D341Med (cell line): Measurements from ENCODE around the gene CHP1.
"Not testable (repeated sequence)": the region's sequence is repeated elsewhere in the genome, so short reads cannot be mapped to it uniquely, and the experiment has no call there.

Source experiments
- DNase-seq: peaks from one replicate; pipeline ENCODE4 v3.0.0; 2012; ENCODE audit warnings: low spot score

Gene CHP1

GRCh38 chr15:41292521-41292920 is 61.5 kb downstream of the CHP1 start:
- DNase-seq, result no peak

DNA sequence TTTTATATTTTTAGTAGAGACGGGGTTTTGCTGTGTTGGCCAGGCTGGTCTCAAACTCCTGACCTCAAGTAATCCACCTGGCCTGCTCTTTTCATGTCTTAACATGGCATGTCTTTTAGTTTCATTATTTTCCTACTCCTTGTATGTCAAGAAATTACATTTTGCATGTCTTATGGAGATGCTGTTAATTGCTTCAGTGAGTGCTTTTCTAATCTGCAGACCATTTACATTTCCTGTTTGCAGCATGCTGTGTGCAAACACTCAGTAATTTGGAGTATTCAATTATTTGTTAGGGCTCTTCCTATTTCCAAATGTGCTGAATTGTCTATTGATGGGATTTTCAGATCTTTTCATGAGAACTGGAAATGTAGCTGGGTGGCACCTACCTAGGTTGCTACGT is 70.1 kb downstream of the CHP1 start:
- not testable (repeated sequence) for DNase-seq

GRCh38 chr15:41301587-41301986 is 70.5 kb downstream of the CHP1 start:
- no peak for DNase-seq

- no peak for DNase-seq
These were observed 73.2 kb downstream of the CHP1 start for GRCh38 chr15:41304149-41304770.

GRCh38 chr15:41307679-41308078 is 76.6 kb downstream of the CHP1 start:
- DNase-seq, result no peak

GRCh38 chr15:41309226-41309905 is 78.3 kb downstream of the CHP1 start:
- DNase-seq, result no peak

- DNase-seq, result not testable (repeated sequence)
These were observed 89.8 kb downstream of the CHP1 start for GRCh38 chr15:41320805-41321330.

- DNase-seq, result no peak
These were observed 92.5 kb downstream of the CHP1 start for GRCh38 chr15:41323611-41324010.

- DNase-seq, result no peak
These were observed 100.2 kb downstream of the CHP1 start for GRCh38 chr15:41331281-41331680.
